Right forelimb (tissue), 1 donor: ENCODE measurements around the gene ATXN7L1.

Experiments used
- DNase-seq: peaks from one replicate; pipeline ENCODE4 v3.0.0-alpha.2; 2018

The ATXN7L1 gene

GRCh38 chr7:105876091-105876963, at the start of gene ATXN7L1:
Gene ATXN7L1 (minus strand): TSS chr7:105876599. CDS start chr7:105876558, 41 bp downstream.
- peak; percentile 97 for DNase-seq

DNA sequence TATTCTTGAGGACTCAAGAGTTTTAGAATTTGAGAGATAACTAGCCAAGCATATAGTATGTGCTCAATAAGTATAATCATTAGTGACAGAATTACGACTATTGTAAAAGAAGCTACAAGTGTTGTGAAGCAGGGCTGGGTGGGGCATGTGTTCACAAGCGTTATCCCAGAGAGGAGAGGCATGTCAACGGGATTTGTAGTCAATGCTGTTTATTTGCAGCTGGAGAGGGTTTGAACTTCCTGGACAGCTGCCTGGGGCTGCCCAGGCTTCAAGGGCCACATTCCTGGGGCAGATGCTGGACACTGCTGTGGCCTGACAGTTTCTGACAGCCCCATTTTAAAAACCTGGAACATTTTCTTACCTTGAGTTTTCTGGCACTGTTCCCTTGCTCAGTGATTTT, 49.7 kb upstream of the ATXN7L1 start:
- DNase-seq, result no peak

DNA sequence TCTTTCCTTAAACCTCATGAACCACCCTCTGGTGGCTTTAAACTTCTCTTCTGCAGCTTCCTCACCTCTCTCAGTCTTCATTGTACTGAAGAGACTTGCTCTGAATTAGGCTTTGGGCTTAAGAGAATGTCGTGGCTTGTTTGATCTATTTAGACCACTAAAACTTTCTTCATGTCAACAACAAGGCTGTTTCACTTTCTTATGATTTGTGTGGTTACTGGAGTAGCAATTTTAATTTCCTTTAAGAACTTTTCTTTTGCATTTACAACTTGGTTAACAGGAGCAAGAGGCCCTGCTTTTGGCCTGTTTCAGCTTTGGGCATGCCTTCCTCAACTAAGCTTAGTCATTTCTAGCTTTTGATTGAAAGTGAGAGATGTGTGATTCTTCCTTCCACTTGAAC, 48.5 kb upstream of the ATXN7L1 start:
- DNase-seq, result no peak

- DNase-seq, result no peak
Measured at GRCh38 chr7:105920766-105921165, 44.4 kb upstream of the ATXN7L1 start.

DNA sequence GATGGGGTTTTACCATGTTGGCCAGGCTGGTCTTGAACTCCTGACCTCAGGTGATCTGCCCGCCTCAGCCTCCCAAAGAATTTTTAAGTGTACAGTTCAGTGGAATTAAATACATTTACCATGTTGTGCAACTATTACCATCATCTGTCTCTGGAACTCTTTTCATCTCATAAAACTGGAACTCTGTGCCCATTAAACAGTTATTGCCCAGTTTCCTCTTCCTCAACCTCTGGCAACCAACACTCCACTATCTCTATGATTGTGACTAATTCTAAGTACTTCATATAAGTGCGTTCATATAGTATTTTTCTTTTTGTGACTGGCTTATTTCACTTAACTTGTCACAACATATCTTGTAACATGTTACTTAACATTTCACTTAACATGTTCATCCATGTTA, 41.3 kb upstream of the ATXN7L1 start:
- DNase-seq, result no peak

DNA sequence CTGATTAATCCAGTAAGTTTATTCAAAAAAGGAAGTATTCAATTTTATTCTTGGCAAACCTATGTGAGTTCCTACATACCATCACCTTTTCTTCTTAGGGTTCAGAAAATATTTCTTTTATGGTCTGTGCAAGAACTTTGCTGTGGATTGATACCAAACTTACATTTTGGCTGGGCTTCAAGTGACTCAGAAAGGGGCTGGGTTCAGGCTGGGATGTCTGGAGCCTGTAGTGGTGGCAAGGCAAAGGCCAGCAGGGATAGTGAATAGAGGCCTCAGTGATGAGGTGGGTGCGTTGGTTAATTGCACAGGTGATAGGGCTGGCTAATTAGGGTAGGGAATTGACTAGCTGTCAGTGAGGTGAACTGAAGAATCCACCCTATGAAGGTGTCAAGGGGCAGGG, 40.2 kb upstream of the ATXN7L1 start:
- no peak for DNase-seq

DNA sequence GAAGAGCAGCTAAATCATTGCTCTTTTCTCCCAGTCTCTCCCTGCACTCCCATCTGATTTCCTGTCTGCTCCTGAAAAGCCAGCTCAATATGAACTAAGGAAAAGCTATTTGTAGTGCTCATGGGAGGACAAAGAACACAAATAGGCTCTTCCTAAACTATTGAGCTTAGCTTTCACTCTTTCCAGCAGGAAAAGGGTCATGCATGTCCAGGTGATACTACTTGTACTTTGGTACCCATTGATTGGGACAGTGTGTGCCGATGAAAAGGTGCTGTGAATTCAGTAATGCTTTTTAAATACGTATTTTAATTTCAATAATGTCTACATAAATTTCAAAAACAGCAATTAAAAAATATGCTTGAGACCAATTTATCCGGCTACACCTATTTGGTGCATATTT, 37.5 kb upstream of the ATXN7L1 start:
- no peak for DNase-seq

DNA sequence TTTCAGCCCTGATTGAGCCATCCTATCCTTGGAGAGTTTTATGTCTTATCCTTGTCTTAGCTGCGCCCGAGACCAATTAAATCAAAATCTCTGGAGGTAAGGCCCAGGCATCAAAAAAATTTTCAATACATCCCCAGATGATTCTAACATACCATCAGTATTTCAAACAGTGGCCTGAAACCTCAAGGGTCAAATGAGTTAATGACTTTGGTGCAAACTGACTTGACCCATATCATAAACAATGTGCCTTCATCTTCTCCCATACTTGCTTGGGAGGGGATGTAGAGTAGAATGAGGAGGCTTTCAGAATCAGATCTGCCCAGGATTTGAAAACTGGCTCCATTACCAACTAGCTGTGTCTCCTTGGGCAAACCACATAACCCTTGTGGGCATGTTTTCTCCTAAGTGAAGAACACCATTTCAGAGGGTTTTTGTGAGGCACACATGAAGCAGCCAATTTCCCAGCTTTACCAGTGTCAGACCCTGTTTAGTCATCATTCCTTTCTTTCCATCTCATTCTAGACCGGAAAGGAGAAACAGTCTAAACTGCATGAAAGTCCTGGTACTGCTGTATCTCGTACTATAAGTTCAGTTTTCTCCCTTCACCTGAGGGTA, 35.7 kb upstream of the ATXN7L1 start:
- DNase-seq, result no peak

GRCh38 chr7:105910172-105910571, 33.8 kb upstream of the ATXN7L1 start:
- DNase-seq, result no peak

- DNase-seq, result no peak
Measured at GRCh38 chr7:105909742-105910141, 33.3 kb upstream of the ATXN7L1 start.

DNA sequence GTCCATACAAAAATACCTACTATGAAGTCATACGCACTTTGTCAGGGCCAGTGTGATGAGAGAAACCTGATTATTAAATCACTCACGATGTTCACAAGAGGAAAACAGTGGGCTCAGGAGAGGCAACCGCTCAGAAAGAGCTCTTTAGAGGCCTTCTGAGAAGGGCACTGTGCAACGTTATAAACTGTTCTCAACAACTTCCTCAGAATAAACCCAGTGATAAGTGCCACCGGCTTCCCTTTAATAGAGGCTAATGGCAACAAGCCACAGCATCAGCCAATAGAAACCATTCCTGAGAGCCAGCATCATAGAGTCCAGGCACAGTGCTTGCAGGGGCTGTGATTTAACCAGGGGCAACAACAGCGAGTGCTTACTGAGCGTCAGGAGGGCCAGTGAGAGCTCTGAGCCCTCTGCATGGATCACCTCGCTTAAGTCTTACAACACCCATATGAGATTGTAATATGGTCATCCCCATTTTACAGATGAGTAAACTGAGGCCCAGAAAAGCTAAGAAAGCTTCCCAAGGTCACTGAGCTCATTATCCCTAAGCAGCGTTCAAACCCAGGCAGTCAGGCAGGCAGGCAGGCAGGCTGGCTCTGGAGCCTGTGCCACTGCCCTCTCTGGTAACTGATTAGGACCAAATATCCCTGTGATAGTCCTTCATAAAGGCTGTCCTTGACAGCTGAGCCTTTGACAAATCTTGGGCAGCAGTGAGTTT, 30.9 kb upstream of the ATXN7L1 start:
- no peak for DNase-seq

- DNase-seq, result peak; percentile 54
Measured at GRCh38 chr7:105906695-105907094, 30.3 kb upstream of the ATXN7L1 start.

- DNase-seq, result no peak
Measured at GRCh38 chr7:105905910-105906568, 29.6 kb upstream of the ATXN7L1 start.

DNA sequence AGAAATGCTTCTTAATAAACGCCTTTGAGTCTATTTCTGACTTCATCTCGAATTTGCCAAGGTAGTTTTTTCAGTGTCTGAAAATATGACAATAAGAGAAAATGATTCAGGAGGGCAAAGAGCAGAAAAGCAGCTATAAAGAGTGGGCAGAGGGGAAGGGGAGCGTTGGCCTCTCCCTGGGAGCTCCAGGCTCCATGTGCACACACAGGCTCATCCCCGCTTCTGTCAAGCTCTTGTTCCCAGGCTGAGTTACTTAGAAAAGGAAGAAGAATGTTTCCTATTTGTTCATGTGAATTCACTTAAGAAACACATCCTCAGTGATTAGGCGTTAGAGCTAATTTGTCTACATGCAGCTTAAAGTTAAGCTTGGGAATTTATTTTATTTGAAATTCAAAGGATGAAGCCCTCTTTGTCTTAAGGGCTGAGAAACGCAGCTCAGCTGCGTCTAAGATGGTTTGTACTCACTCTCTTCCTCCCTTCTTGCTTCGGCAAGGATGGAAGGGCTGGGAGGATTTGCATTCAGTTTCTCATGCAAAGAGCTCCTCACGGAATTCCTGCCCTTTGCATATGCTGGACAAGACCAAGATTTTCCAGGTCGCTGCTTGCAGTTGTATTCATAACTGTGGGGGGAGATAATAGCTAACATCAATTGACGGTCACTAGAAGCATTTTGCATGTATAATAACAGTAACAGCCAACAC, 29.0 kb upstream of the ATXN7L1 start:
- DNase-seq, result no peak

DNA sequence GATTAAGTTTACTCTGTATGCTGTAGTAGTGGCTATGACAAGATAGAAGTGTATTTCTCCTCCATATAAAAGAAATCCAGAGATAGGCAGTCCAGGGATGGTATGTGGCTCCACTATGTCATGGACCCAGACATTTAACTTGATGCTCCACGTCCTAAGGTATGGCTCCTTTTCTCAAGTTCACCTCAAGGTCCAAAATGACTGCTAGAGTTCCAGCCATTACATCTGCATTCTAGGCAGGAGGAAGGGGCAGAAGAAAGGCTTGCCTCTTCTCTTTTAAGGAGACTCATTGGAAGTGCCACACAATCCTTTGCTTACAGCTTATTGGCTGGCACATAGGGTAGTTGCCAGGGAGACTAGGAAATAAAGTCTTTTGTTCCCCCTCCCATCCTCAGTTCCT, 27.7 kb upstream of the ATXN7L1 start:
- DNase-seq, result no peak

DNA sequence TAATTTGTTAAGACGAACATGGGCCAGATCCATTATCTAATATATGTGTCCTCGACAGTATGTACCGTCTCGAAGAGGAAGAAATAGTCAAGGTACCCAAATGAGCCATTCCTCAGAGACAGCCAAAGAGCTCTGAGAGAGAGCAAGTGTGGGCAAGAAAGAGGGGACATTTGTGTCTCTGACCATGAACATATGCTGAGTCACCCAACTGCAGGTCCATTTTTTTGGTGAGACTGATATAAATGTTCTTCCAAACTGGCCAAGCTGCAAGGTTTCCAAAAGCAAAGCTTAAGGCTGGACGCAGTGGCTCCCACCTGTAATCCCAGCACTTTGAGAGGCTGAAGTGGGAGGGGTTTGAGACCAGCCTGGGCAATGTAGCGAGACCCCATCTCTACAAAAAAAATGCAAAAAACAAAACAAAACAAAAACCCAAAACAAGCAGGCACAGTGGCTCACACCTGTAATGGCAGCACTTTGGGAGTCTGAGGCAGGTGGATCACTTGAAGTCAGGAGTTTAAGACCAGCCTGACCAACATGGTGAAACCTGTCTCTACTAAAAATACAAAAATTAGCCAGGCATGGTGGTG, 26.0 kb upstream of the ATXN7L1 start:
- no peak for DNase-seq

GRCh38 chr7:105897999-105898398, 21.6 kb upstream of the ATXN7L1 start:
- no peak for DNase-seq

- no peak for DNase-seq
Measured at GRCh38 chr7:105896407-105896911, 20.1 kb upstream of the ATXN7L1 start.

- DNase-seq, result no peak
Measured at GRCh38 chr7:105894131-105894530, 17.7 kb upstream of the ATXN7L1 start.

GRCh38 chr7:105892387-105892786, 16.0 kb upstream of the ATXN7L1 start:
- DNase-seq, result no peak

DNA sequence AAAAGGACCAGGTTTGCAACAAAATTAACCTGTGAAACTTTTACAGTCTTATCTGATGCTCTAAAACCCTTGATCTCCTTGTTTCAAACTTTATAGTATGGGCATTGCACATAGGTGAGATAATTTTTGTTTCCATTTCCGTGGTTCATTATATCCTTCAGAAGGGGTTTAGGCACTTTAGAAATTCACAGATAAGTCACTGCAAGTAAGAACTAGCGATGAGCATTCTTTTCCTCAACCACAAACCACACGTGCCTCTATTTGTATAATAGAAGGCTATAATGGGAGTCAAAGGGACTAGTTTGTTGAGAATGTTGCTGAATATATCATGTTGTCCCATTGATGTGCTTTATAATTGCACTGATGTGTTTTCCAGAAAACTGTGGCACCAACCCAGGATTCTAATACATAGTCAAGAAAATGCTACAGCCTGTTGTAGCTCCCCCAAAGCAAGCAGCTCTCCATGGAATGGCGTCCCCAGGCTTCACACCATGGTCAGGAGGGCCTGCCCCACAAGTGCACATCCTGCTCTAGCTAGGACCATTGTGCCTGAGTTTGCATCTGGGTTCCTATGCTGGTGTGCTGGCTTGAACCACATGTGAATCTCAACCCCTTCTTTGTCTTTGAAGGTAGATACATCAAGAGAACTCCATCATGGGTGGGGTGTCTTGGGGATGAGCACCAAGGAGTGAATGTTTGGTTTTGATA, 14.0 kb upstream of the ATXN7L1 start:
- no peak for DNase-seq
